ENCODE data around the gene ADAM19. TPM values are rescaled to one million over a fixed set of nuclear protein-coding genes. Genes with fewer than 3 reads are reported as not detected.
A peak's percentile ranks its signal among the peaks of the same experiment; 100 is the strongest.

ADAM19 gene
- total RNA-seq, 4 donors from 2014 or later: 6.4 to 15.2 (median 10.0) TPM

DNA sequence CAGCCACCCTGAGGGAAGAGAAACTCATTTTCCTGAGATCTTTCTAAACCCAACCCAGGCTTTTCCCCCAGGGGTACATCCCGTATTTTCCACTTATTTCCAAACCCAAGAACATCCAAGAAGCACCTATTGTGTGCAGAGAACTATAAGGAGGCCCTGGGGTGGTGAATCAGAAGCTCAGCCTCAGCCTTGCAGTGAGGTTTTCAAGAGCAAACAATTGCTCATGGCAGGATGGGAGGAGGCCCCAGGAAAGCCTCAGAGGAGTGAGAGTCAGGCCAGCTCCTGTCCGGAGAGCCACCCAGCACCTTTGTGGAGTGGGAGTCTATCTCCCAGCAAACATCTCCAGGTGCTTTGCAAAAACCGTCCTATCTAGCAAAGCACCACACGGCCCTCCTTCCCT, 96.4 kb downstream of the ADAM19 start:
- Histone ChIP-seq H3K27me3 (no peaks in the 10 kb centered on the region), H3K4me3 (replicated peaks in 1 of 3) (no peak overlapping the region), H3K4me1 (peaks cover 3 to 4% of the 10 kb centered on the region in 2 donors), H3K27ac (no peak overlapping the region), H3K36me3 (no peaks in the 10 kb centered on the region), H3K9me3 (no peaks in the 10 kb centered on the region)
- 85 to 96% methylated on average over 3 to 4 of the region's 4 CpGs for WGBS, 2 donors
- TF ChIP-seq, protein P1, sequence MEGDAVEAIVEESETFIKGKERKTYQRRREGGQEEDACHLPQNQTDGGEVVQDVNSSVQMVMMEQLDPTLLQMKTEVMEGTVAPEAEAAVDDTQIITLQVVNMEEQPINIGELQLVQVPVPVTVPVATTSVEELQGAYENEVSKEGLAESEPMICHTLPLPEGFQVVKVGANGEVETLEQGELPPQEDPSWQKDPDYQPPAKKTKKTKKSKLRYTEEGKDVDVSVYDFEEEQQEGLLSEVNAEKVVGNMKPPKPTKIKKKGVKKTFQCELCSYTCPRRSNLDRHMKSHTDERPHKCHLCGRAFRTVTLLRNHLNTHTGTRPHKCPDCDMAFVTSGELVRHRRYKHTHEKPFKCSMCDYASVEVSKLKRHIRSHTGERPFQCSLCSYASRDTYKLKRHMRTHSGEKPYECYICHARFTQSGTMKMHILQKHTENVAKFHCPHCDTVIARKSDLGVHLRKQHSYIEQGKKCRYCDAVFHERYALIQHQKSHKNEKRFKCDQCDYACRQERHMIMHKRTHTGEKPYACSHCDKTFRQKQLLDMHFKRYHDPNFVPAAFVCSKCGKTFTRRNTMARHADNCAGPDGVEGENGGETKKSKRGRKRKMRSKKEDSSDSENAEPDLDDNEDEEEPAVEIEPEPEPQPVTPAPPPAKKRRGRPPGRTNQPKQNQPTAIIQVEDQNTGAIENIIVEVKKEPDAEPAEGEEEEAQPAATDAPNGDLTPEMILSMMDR (IDR thresholded peaks at IDR 0.05): no peak
- TF ChIP-seq POLR2A (IDR thresholded peaks at IDR 0.05): no peak
- no peak for DNase-seq
- intact Hi-C loops (cut with DNase I): loop anchor here (2.0 to 10.0 kb wide), 4 partner anchors 48 to 266 kb away; partner anchors contain the start of gene LSM11

DNA sequence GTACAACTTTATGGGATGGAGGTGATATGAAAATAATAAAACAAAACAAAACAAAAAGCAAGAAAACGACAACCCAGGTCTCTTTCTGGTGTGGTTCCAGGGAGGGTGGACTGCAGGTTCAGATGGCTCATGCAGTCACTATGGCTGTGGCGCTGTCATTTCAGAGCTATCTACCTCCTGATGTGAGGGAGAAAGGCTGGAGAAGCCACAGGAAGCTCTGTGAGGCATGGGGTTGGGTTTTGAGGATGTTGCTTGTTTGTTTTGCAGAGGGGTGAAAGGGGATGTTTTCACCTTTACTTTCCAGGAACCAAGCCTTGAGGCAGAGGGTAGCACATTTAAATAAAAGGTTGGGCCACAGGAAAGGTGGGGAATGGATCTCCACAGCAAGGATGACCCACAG, 96.8 kb downstream of the ADAM19 start:
- no peak overlapping the region for H3K27ac ChIP-seq
- TF ChIP-seq POLR2A (IDR thresholded peaks at IDR 0.05): no peak
- no peak overlapping the region for H3K4me3 ChIP-seq (replicated peaks in 1 of 3)
- H3K9me3 ChIP-seq: no peaks in the 10 kb centered on the region
- 89 to 92% methylated on average over 2 of the region's 2 CpGs for whole genome bisulfite sequencing, 2 donors
- H3K27me3 ChIP-seq: no peaks in the 10 kb centered on the region
- H3K4me1 ChIP-seq: peaks cover 7 to 9% of the 10 kb centered on the region in 2 donors
- DNase-seq: no peak
- intact Hi-C loops (cut with DNase I): loop anchor here (2.0 to 10.0 kb wide), 4 partner anchors 48 to 266 kb away; partner anchors contain the start of gene LSM11
- H3K36me3 ChIP-seq: no peaks in the 10 kb centered on the region

DNA sequence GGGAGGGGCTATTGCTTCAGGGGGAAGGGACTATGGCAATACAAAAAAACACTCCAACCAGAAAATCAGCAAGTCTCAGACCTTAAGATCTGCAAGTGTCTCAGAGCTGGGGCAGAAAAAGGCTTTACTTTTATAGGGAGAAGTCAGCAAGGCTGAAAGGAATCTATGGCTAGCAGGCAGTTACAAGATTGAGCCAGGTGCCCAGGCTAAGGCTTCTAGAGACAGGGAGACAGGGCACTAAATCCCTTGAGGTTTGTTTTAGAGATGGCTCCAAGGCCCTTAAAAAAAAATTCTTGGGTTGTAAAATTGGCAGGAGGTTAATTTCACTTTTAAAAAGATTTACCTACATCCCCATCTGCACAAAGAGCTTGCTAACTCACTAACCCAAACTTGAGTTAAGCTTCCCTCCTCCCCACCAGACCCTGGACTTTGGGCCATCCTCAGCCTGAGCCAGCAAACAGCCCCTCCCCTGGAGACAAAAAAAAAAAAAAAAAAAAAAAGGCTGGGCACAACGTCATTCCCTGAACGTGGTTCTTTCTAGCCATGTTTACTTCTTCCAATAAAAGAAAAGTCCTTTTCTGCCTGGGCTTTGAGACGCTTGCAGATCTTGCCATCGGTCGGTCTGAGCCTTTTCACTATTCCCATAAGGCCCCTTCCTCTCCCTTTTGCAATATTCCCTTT, 97.6 kb downstream of the ADAM19 start:
- no peak overlapping the region for H3K27ac ChIP-seq
- peaks cover 12 to 15% of the 10 kb centered on the region in 2 donors for H3K4me1 ChIP-seq
- 63 to 67% methylated on average over 5 of the region's 5 CpGs for WGBS, 2 donors
- intact Hi-C loops (cut with DNase I): loop anchor here (2.0 to 10.0 kb wide), 4 partner anchors 47 to 267 kb away; partner anchors contain the start of gene LSM11
- TF ChIP-seq POLR2A (IDR thresholded peaks at IDR 0.05): no peak
- TF ChIP-seq, protein P1 (IDR thresholded peaks at IDR 0.05): no peak
- no peak overlapping the region for H3K4me3 ChIP-seq (replicated peaks in 1 of 3)
- no peaks in the 10 kb centered on the region for H3K36me3 ChIP-seq
- DNase-seq: no peak
- no peaks in the 10 kb centered on the region for H3K9me3 ChIP-seq
- H3K27me3 ChIP-seq: no peaks in the 10 kb centered on the region

DNA sequence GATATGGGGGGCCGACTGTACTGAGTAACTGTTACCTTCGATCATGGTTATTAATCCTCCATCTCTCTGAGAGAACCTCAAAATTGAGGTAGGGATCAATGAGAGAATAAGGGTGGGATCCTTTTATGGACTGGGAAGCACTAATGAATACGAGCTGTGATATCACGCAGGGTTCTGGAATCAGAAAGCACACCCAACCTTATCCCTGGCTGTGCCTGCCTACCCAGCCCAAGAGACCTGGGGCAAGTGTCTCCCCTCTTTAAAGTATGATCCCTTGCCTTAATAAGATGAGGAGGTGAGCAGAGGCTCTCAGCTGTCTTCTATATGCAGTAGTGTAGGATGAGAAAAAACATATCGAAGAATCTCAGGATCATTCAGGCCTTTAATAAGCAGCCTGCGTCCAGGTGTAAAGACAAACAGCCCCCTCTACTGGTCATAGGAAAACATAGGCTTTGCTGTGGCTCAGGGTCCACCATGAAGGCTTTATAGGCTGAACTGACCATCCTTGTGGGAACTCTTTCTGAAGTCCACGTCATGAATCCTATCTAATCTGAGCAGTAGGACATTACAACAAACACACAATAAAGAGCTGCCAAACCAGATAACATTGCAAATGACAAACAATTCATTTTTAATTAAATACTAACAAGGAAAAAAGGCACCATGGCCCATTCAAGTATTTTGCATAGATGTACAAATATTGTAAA, 98.7 kb downstream of the ADAM19 start:
- 60 to 67% methylated on average over 7 of the region's 7 CpGs for WGBS, 2 donors
- Histone ChIP-seq H3K9me3 (no peaks in the 10 kb centered on the region), H3K4me1 (peaks cover 12 to 15% of the 10 kb centered on the region in 2 donors), H3K4me3 (replicated peaks in 1 of 3) (no peak overlapping the region), H3K36me3 (no peaks in the 10 kb centered on the region), H3K27me3 (no peaks in the 10 kb centered on the region), H3K27ac (no peak overlapping the region)
- peak; percentile 33 to 43 for DNase-seq
- TF ChIP-seq POLR2A (IDR thresholded peaks at IDR 0.05): no peak
- TF ChIP-seq, protein P1 (IDR thresholded peaks at IDR 0.05): peak; percentile 33 to 88 (median 73)
- intact Hi-C loops (cut with DNase I): loop anchor here (5.0 to 10.0 kb wide), 3 partner anchors 112 to 268 kb away; partner anchors contain the start of gene LSM11

DNA sequence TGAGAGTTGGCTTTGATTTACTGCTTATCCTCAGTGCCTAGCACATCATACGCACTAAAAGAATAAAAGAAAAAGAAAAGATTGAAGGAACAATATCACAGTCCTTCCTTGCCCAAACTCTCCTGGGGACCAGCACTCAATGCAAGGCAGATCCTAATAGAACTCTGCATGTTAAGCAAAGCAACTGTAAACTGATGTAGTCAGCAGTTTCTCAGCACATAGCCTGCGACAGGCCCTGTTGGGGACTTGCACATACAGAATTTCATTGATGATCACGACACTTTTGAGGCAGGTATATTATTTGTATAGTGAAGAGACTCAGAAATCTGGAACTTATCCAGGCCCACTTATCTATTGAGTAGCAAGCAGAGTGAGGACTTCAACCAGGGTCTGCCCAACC, 100.1 kb downstream of the ADAM19 start:
- peaks cover 12 to 15% of the 10 kb centered on the region in 2 donors for H3K4me1 ChIP-seq
- H3K27ac ChIP-seq: peak overlapping the region in 1 of 3 donors; percentile 10
- no peak overlapping the region for H3K4me3 ChIP-seq (replicated peaks in 1 of 3)
- H3K36me3 ChIP-seq: no peaks in the 10 kb centered on the region
- TF ChIP-seq, protein P1 (IDR thresholded peaks at IDR 0.05): no peak
- TF ChIP-seq POLR2A (IDR thresholded peaks at IDR 0.05): no peak
- intact Hi-C loops (cut with DNase I): loop anchor here (5.0 to 10.0 kb wide), 3 partner anchors 111 to 269 kb away; partner anchors contain the start of gene LSM11
- H3K27me3 ChIP-seq: no peaks in the 10 kb centered on the region
- WGBS, 2 donors: 75 to 77% methylated on average over 3 of the region's 3 CpGs
- DNase-seq: no peak
- H3K9me3 ChIP-seq: no peaks in the 10 kb centered on the region
